Cardiac muscle cell (in vitro differentiated cells and primary cell): ENCODE measurements around the gene SEC11A. TPM values are rescaled to one million over a fixed set of nuclear protein-coding genes. Genes with fewer than 3 reads are reported as not detected.

Experiments used
- DNase-seq, 2 donors: peaks; one replicate each; pipeline versions ENCODE4 v3.0.0 to v3.0.0-alpha.2; 2010 to 2017; ENCODE audit warnings: low read depth in 1 of 2, low spot score in 1 of 2
- H3K27ac ChIP-seq: fragments of 200-600 bp; sonication (generic); 2 replicates; pipeline ENCODE4 v1.5.1; 2016
- H3K27me3 ChIP-seq: fragments of 200-600 bp; sonication (generic); 2 replicates; pipeline ENCODE4 v1.6.0; 2016; ENCODE audit warnings: control low read depth
- H3K36me3 ChIP-seq: fragments of 200-600 bp; sonication (generic); 2 replicates; pipeline ENCODE4 v1.5.1; 2016; ENCODE audit warnings: control low read depth
- H3K4me1 ChIP-seq: fragments of 200-600 bp; sonication (generic); 2 replicates; pipeline ENCODE4 v1.8.1; 2017; ENCODE audit warnings: low read depth, mild to moderate bottlenecking, mixed run types
- H3K4me3 ChIP-seq: fragments of 200-600 bp; sonication (generic); 2 replicates; pipeline ENCODE4 v1.5.1; 2016; ENCODE audit warnings: mild to moderate bottlenecking
- H3K9me3 ChIP-seq: fragments of 200-600 bp; sonication (generic); 2 replicates; pipeline ENCODE4 v1.5.1; 2017; ENCODE audit warnings: low read depth, mild to moderate bottlenecking, control low read depth
- CTCF ChIP-seq: IDR thresholded peaks from 2 replicates; pipeline ENCODE4 v1.5.1; 2012; ENCODE audit warnings: low read depth, mild to moderate bottlenecking, low read length
- polyA plus RNA-seq: library from polyadenylated mRNA; unstranded; fragments of >200 nt; fragmentation: Nextera tagmentation; extraction: Ambion mirVana; gene quantifications from 2 replicates; pipeline ENCODE4 v1.2.1, GENCODE V29; 2016
- total RNA-seq: library from RNA; depleted of rRNA; stranded (reverse); fragments of >200 nt; gene quantifications from 2 replicates; pipeline ENCODE4 v1.2.3, GENCODE V29; 2016

The SEC11A gene
- total and polyA plus RNA-seq, 2 experiments from 2014 or later, result 117 to 137 TPM

- Histone ChIP-seq H3K27ac (no peak overlapping the region), H3K4me3 (no peak overlapping the region), H3K9me3 (no peaks in the 10 kb centered on the region), H3K36me3 (peaks cover 54% of the 10 kb centered on the region), H3K4me1 (no peaks in the 10 kb centered on the region), H3K27me3 (no peaks in the 10 kb centered on the region)
- DNase-seq, result no peak
- no peak for TF ChIP-seq CTCF
These were observed 46.2 kb downstream of the SEC11A start for GRCh38 chr15:84669726-84670125.

- H3K4me3 ChIP-seq, result no peak overlapping the region
- peaks cover 50% of the 10 kb centered on the region for H3K36me3 ChIP-seq
- no peaks in the 10 kb centered on the region for H3K27me3 ChIP-seq
- H3K27ac ChIP-seq, result no peak overlapping the region
- H3K9me3 ChIP-seq, result no peaks in the 10 kb centered on the region
- H3K4me1 ChIP-seq, result no peaks in the 10 kb centered on the region
- TF ChIP-seq CTCF, result no peak
- no peak for DNase-seq
These were observed 47.5 kb downstream of the SEC11A start for GRCh38 chr15:84668221-84668982.

GRCh38 chr15:84666373-84666772 is 49.6 kb downstream of the SEC11A start:
- Histone ChIP-seq H3K9me3 (no peaks in the 10 kb centered on the region), H3K4me1 (no peaks in the 10 kb centered on the region), H3K36me3 (peaks cover 46% of the 10 kb centered on the region), H3K27ac (no peak overlapping the region), H3K4me3 (no peak overlapping the region), H3K27me3 (no peaks in the 10 kb centered on the region)
- DNase-seq, result no peak
- TF ChIP-seq CTCF, result no peak

GRCh38 chr15:84661001-84661400 is 54.9 kb downstream of the SEC11A start:
- no peak overlapping the region for H3K4me3 ChIP-seq

More at GRCh38 chr15:84661001-84661400, 54.9 kb downstream of the SEC11A start:
- Histone ChIP-seq H3K27ac (no peak overlapping the region), H3K9me3 (no peaks in the 10 kb centered on the region), H3K27me3 (no peaks in the 10 kb centered on the region), H3K36me3 (peaks cover under 1% of the 10 kb centered on the region), H3K4me1 (peaks cover 13% of the 10 kb centered on the region)
- TF ChIP-seq CTCF, result no peak
- no peak for DNase-seq
